ENCODE results near the gene TMEM69. TPM values are rescaled to one million over a fixed set of nuclear protein-coding genes. Genes with fewer than 3 reads are reported as not detected.

TMEM69 gene
- total and polyA plus RNA-seq, 2 experiments from 2014 or later = 30.6 to 33.5 TPM

GRCh38 chr1:45678489-45678888 is 9.5 kb upstream of the TMEM69 start:
- no peaks in the 10 kb centered on the region for H3K9me2 ChIP-seq (replicated peaks; ENCODE audit: insufficient read depth)
- no peak overlapping the region for H3K4me2 ChIP-seq
- peaks cover 98% of the 10 kb centered on the region for H4K20me1 ChIP-seq (ENCODE audit: insufficient read depth, poor library complexity, severe bottlenecking)
- peaks cover 55% of the 10 kb centered on the region for H3K4me1 ChIP-seq (ENCODE audit: insufficient read depth)
- DNase-seq (ENCODE audit: low spot score) = no peak
- H2AFZ ChIP-seq = no peak overlapping the region
- H3K4me3 ChIP-seq = no peak overlapping the region
- H3K27me3 ChIP-seq = no peaks in the 10 kb centered on the region
- H3K9me3 ChIP-seq (ENCODE audit: low read depth) = no peaks in the 10 kb centered on the region
- H3K79me2 ChIP-seq = peaks cover 100% of the 10 kb centered on the region
- H3K36me3 ChIP-seq (replicated peaks; ENCODE audit: insufficient read depth, low read depth) = no peaks in the 10 kb centered on the region
- no peak overlapping the region for H3K27ac ChIP-seq
- TF ChIP-seq EZH2 (IDR thresholded peaks at IDR 0.05; ENCODE audit: borderline replicate concordance) = no peak
- no peak for TF ChIP-seq CTCF (IDR thresholded peaks at IDR 0.05; ENCODE audit: poor library complexity)
- TF ChIP-seq EZH2phosphoT487 (IDR thresholded peaks at IDR 0.05; ENCODE audit: low read depth, severe bottlenecking, unreplicated experiment) = no peak

GRCh38 chr1:45679123-45679522 is 8.9 kb upstream of the TMEM69 start:
- Histone ChIP-seq H3K4me3 (no peak overlapping the region), H3K4me1 (ENCODE audit: insufficient read depth) (peaks cover 55% of the 10 kb centered on the region), H3K9me2 (replicated peaks; ENCODE audit: insufficient read depth) (no peaks in the 10 kb centered on the region), H2AFZ (no peak overlapping the region), H3K4me2 (no peak overlapping the region), H3K27me3 (no peaks in the 10 kb centered on the region), H4K20me1 (ENCODE audit: insufficient read depth, poor library complexity, severe bottlenecking) (peaks cover 98% of the 10 kb centered on the region), H3K27ac (no peak overlapping the region), H3K36me3 (replicated peaks; ENCODE audit: insufficient read depth, low read depth) (no peaks in the 10 kb centered on the region), H3K79me2 (peaks cover 100% of the 10 kb centered on the region), H3K9me3 (ENCODE audit: low read depth) (no peaks in the 10 kb centered on the region)
- DNase-seq (ENCODE audit: low spot score) = no peak
- TF ChIP-seq EZH2 (IDR thresholded peaks at IDR 0.05; ENCODE audit: borderline replicate concordance) (no peak), EZH2phosphoT487 (IDR thresholded peaks at IDR 0.05; ENCODE audit: low read depth, severe bottlenecking, unreplicated experiment) (no peak), CTCF (IDR thresholded peaks at IDR 0.05; ENCODE audit: poor library complexity) (no peak)
- WGBS (ENCODE audit: low lambda C conversion rate, missing lambda C conversion rate) = 57% methylated on average over 3 of the region's 3 CpGs

GRCh38 chr1:45682942-45683341 is 5.0 kb upstream of the TMEM69 start:
- Histone ChIP-seq H3K4me1 (ENCODE audit: insufficient read depth) (peaks cover 48% of the 10 kb centered on the region), H2AFZ (no peak overlapping the region), H3K9me3 (ENCODE audit: low read depth) (no peaks in the 10 kb centered on the region), H3K9me2 (replicated peaks; ENCODE audit: insufficient read depth) (no peaks in the 10 kb centered on the region), H3K27me3 (no peaks in the 10 kb centered on the region), H3K4me3 (no peak overlapping the region), H3K36me3 (replicated peaks; ENCODE audit: insufficient read depth, low read depth) (no peaks in the 10 kb centered on the region), H3K79me2 (peaks cover 83% of the 10 kb centered on the region), H3K4me2 (peak overlapping the region; percentile 82), H4K20me1 (ENCODE audit: insufficient read depth, poor library complexity, severe bottlenecking) (peaks cover 69% of the 10 kb centered on the region), H3K27ac (no peak overlapping the region)
- 91% methylated on average over 6 of the region's 6 CpGs for WGBS (ENCODE audit: low lambda C conversion rate, missing lambda C conversion rate)
- TF ChIP-seq EZH2 (IDR thresholded peaks at IDR 0.05; ENCODE audit: borderline replicate concordance) = no peak
- TF ChIP-seq EZH2phosphoT487 (IDR thresholded peaks at IDR 0.05; ENCODE audit: low read depth, severe bottlenecking, unreplicated experiment) = no peak
- TF ChIP-seq CTCF (IDR thresholded peaks at IDR 0.05; ENCODE audit: poor library complexity) = no peak
- DNase-seq (ENCODE audit: low spot score) = no peak

GRCh38 chr1:45684402-45684801 is 3.6 kb upstream of the TMEM69 start:
- Histone ChIP-seq H3K79me2 (peaks cover 80% of the 10 kb centered on the region), H3K36me3 (replicated peaks; ENCODE audit: insufficient read depth, low read depth) (no peaks in the 10 kb centered on the region), H2AFZ (no peak overlapping the region), H3K9me3 (ENCODE audit: low read depth) (no peaks in the 10 kb centered on the region), H4K20me1 (ENCODE audit: insufficient read depth, poor library complexity, severe bottlenecking) (peaks cover 54% of the 10 kb centered on the region), H3K27me3 (no peaks in the 10 kb centered on the region), H3K9me2 (replicated peaks; ENCODE audit: insufficient read depth) (no peaks in the 10 kb centered on the region), H3K4me2 (peak overlapping the region; percentile 82), H3K4me3 (peak overlapping the region; percentile 79), H3K27ac (peak overlapping the region; percentile 93), H3K4me1 (ENCODE audit: insufficient read depth) (peaks cover 34% of the 10 kb centered on the region)
- 35% methylated on average over 2 of the region's 2 CpGs for WGBS (ENCODE audit: low lambda C conversion rate, missing lambda C conversion rate)
- DNase-seq (ENCODE audit: low spot score) = no peak
- TF ChIP-seq EZH2phosphoT487 (IDR thresholded peaks at IDR 0.05; ENCODE audit: low read depth, severe bottlenecking, unreplicated experiment) (no peak), EZH2 (IDR thresholded peaks at IDR 0.05; ENCODE audit: borderline replicate concordance) (no peak), CTCF (IDR thresholded peaks at IDR 0.05; ENCODE audit: poor library complexity) (no peak)

Data from hepatocyte (in vitro differentiated cells).